D721Med (cell line): Measurements from ENCODE around the gene CADPS2.

ENCODE experiments used
- DNase-seq: peaks from one replicate; pipeline ENCODE4 v3.0.0; 2011; ENCODE audit warnings: low spot score; ENCODE audit not compliant: insufficient read length
- FAIRE-seq: peaks from 2 replicates; lab custom pipeline; 2011; peaks lifted over from hg19 to GRCh38; lab: Jason Lieb, UNC
- TF ChIP-seq, protein P1 (sequence below): IDR thresholded peaks from 2 replicates; pipeline ENCODE4 v1.5.1; 2012; ENCODE audit warnings: mild to moderate bottlenecking, control low read depth; ENCODE audit not compliant: insufficient read depth; ENCODE audit errors: missing control alignments

The CADPS2 gene

DNA sequence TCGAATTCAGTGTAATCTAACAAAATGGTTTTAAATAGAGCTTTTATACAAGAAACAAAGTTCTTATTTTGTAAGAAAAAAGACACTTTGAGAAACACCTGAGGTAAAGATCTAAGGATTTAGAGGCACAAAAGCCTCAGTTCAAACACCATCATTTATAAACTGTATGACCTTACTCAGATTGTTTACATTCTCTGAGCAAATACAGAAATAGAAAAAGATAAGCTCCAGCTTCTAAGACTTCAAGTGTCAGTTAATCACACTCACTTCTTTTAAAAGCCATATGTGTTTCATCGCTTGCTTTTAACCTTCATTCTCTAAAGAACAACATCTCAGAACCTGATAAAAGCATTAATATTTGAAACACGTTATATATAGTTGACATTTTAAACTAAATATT, 27.9 kb downstream of the CADPS2 start:
- no peak for FAIRE-seq
- no peak for DNase-seq
- TF ChIP-seq, protein P1, sequence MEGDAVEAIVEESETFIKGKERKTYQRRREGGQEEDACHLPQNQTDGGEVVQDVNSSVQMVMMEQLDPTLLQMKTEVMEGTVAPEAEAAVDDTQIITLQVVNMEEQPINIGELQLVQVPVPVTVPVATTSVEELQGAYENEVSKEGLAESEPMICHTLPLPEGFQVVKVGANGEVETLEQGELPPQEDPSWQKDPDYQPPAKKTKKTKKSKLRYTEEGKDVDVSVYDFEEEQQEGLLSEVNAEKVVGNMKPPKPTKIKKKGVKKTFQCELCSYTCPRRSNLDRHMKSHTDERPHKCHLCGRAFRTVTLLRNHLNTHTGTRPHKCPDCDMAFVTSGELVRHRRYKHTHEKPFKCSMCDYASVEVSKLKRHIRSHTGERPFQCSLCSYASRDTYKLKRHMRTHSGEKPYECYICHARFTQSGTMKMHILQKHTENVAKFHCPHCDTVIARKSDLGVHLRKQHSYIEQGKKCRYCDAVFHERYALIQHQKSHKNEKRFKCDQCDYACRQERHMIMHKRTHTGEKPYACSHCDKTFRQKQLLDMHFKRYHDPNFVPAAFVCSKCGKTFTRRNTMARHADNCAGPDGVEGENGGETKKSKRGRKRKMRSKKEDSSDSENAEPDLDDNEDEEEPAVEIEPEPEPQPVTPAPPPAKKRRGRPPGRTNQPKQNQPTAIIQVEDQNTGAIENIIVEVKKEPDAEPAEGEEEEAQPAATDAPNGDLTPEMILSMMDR, result no peak

DNA sequence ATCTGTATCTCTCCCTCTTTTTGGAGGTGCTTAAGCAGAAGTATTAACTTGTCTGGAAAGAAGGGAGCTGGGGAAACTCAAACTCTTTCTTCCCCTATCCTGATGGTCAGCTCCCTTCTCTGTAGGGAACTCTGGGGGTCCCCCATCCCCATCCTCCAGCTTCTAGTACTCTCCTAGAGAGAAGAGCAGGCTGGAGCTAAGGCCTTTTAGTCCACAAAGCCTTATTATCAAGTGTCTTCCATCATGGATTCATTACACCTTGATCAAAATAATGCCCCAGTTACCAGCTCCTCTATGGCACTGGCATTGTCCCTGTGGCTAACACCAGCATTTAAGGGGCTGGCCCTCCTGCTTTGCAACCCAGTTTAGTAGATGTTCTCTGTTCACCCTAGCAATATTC, 35.7 kb downstream of the CADPS2 start:
- DNase-seq (no peak), FAIRE-seq (no peak)
- TF ChIP-seq, protein P1, result no peak

DNA sequence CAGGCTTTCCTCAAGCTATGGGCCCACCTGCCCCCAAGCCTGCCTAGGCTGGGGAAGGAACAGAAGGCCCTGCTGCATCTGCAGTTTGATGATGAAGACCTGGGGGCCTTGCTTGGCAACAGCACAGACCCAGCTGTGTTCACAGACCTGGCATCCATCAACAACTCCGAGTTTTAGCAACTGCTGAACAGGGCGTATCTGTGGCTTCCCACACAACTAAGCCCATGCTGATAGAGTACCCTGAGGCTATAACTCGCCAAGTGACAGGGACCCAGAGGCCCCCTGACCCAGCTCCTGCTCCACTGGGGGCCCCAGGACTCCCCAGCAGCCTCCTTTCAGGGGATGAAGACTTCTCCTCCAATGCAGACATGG, 36.3 kb downstream of the CADPS2 start:
- TF ChIP-seq, protein P1, result no peak
- no peak for DNase-seq
- FAIRE-seq, result no peak

DNA sequence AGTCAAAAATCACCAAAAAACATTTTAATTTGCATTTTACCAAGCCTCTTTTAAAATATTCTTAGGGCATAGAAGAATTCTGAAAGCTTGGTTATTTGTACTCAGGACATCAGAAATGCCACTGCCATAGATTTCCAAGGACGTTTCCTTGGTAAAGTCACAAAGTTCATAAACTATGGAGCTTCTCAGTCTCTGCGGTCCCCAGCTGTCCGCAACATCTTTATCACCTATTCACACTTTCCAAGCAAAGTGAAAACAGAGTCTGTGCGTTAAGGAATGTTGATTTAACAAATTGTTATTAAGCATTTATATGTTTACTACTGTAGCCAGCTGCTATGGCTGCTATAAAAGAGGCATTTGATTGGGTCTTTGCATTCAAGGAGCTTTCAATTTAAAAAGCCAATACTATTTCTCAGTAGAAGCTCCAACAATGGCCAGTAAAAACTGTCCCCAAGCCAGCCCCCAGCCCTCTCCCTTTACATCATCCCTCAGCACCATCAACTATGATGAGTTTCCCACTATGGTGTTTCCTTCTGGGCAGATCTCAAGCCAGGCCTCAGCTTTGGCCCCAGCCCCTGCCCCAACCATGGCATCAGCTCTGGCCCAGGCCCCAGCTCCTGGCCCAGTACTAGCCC, 36.8 kb downstream of the CADPS2 start:
- DNase-seq, result no peak
- no peak for FAIRE-seq
- TF ChIP-seq, protein P1, result no peak

DNA sequence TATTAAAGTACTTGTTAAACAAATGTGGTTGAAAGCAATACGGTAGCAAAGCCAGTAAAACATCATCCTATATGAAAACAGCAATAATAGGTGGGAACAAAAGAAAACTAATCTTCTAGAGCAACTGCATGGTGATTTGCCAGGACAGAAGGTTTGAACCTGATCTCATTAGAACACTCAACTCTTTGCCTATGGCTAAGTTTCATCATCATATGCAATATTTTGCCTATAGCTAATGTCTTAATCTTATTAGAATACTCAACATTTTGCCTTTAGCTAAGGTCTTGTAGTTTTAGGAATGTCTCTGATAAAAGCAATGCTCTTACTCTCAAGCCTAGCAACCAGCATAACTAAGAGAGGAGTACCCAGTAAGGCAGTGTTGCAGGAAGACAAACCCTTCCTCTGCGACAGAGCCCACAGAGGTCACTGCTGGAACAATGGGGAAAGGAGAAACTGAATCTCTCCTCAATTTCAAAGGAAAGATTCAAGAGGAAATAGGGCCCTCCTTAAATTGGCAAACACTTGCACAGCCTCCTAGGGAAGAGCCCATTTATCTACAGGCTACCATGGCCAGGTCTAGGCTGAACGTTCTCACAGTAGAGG, 38.3 kb downstream of the CADPS2 start:
- no peak for FAIRE-seq
- TF ChIP-seq, protein P1, result no peak

DNA sequence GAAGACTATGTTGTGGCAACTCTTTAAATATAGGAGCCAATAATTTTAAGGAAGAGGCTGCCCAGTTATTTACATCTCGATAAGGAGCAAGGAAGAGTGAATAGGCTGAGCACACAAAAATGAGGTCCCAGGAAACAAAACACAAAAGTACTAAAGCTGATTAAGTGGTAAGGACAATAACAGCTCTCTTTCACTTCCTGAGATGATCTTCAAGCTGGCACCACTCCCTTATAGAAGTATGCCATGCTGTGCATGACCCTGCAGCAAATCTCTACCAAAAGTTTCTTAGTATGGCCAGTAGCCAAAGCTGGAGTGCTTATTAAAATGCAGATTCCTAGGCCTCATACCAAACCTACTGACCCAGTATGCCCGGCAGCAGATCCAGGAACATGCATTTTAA, 39.7 kb downstream of the CADPS2 start:
- no peak for DNase-seq
- TF ChIP-seq, protein P1, result no peak
- FAIRE-seq, result no peak

More for the DNA sequence above, 38.3 kb downstream of the CADPS2 start:
- no peak for DNase-seq

DNA sequence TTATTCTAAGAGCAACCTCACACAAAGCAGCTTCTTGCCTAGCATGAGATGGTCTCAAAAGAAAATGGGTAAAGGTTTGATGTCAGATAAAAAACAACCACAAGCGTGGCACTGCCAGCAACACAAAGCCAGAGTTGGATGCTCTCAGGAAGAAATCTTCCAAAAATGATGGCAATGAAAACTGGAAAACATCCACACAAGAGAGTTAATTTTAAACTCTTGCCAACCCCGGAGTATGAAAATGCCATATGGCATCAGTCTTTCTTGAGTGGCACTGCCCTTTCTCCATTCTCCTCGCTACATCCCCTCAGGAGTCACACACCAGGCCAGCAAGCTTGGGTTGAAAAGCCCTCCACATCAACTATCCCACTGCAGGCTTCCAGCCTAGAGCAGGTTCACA, 41.0 kb downstream of the CADPS2 start:
- DNase-seq (no peak), FAIRE-seq (no peak)
- TF ChIP-seq, protein P1, result no peak
